Measurements from ENCODE around the gene CTNNBL1. TPM values are rescaled to one million over a fixed set of nuclear protein-coding genes. Genes with fewer than 3 reads are reported as not detected.

Gene CTNNBL1
- total RNA-seq, 1 experiment from 2014 or later = 34.1 TPM

DNA sequence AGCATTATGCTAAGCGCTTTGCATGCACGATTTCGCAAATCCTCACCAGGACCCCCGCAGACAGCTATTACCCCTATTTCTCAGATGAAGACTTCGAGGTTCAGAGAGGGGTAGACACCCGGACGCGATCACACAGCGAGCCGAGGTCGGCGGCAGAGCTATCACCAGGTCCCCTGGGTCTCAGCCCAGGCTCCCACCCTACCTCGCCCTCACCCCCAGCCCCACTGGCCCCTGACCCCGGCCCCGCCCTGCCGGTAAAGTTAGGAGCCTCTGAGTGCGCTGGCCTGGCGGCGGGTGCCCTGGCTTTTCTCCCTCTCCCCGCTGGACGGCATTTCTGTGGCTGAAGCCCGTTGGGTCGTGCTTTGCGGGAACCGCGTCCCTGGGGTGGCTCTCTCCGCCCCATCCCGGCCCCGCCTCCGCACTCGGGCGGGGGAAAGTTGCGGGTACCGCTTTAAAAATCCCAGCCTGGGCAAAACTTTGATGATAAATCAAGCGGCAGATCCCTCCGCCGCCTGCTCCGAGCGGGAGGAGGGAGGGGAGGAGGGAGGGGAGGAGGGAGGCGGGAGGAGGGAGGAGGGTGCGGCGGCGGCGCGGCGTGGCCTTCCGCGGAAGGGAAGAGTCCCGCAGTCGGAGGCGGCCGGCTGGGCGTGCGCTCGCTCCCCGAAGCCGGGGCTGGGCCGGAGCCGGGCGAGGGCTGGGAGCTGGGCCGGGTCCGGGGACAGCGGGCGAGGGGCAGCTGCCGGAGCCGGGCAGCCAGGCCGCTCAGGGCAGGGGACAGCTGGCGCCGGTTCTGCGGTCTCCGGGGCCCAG is 208.9 kb downstream of the CTNNBL1 start, which contains the start of gene VSTM2L:
Gene VSTM2L (plus strand): TSS at position 624 of the 810 bp plus-strand sequence. CDS start 224 bp downstream, outside the sequence.
- peak; percentile 91 for DNase-seq
- H3K36me3 ChIP-seq (replicated peaks; ENCODE audit: control insufficient read depth, insufficient read depth, low read length) = no peaks in the 10 kb centered on the region
- peak within 1 kb of the TSS; percentile 60 for H3K4me3 ChIP-seq (ENCODE audit: insufficient read depth, low read depth, low read length)
- peaks cover 11% of the 10 kb centered on the region for H3K27me3 ChIP-seq (ENCODE audit: control insufficient read depth, insufficient read depth, low read length)

DNA sequence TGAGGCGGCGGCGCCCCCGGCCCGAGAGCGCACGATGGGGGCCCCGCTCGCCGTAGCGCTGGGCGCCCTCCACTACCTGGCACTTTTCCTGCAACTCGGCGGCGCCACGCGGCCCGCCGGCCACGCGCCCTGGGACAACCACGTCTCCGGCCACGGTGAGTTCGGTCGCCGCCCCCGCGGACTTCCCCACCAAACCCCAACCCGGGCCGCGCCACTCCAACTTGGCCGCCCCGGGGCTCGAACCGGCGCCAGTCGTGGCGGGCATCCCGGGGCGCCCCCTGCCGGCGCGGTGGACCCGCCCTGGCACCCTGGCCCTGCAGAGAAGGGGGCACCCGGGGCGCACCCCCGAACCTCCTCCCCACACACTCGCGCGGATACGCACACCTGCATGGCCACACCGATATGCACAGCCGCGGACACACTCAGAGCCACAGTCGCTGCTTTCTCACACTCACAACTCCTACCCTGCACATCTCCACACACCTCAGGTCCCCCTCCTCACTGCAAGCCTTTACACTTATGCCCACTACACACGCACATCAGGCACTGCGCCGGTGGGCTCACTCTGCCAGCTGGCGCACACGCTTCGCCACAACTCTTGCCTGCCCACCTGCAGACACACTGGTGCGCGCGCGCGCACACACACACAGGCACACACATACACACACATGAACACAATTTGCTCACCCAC is 209.6 kb downstream of the CTNNBL1 start:
- Histone ChIP-seq H3K36me3 (replicated peaks; ENCODE audit: control insufficient read depth, insufficient read depth, low read length) (no peaks in the 10 kb centered on the region), H3K4me3 (ENCODE audit: insufficient read depth, low read depth, low read length) (peak overlapping the region; percentile 60), H3K27me3 (ENCODE audit: control insufficient read depth, insufficient read depth, low read length) (peaks cover 11% of the 10 kb centered on the region)
- DNase-seq = peak; percentile 86

- Histone ChIP-seq H3K36me3 (replicated peaks; ENCODE audit: control insufficient read depth, insufficient read depth, low read length) (no peaks in the 10 kb centered on the region), H3K4me3 (ENCODE audit: insufficient read depth, low read depth, low read length) (no peak overlapping the region), H3K27me3 (ENCODE audit: control insufficient read depth, insufficient read depth, low read length) (peaks cover 11% of the 10 kb centered on the region)
- peak; percentile 68 for DNase-seq
These were observed 210.3 kb downstream of the CTNNBL1 start for GRCh38 chr20:37904008-37904642.

DNA sequence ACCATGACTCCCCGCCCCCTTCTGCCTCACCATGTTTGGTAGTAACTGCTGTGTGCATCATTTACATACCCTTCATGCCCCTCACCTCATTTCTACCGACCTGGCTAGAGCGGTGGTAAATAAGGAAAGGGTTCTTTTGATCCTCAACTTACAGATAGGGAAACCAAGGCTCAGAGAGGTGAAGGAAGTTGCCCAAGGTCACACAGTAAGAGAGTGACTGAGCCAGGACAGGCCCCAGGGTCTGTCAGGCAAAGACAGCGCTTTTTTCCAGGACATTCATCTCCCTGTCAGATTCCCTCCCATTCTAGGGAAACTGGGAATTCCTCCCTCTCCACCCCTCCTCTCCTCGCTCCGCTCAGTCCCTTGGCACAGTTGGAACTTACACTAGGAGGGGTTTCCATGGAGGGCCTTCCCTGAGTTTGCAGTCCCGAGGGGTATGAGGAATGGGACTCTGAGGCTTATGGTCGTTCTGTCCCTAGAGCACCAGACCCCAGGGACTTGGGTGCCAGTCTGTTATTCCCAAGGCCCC is 211.1 kb downstream of the CTNNBL1 start:
- no peaks in the 10 kb centered on the region for H3K36me3 ChIP-seq (replicated peaks; ENCODE audit: control insufficient read depth, insufficient read depth, low read length)
- no peak for DNase-seq
- H3K27me3 ChIP-seq (ENCODE audit: control insufficient read depth, insufficient read depth, low read length) = peaks cover 11% of the 10 kb centered on the region
- no peak overlapping the region for H3K4me3 ChIP-seq (ENCODE audit: insufficient read depth, low read depth, low read length)

DNA sequence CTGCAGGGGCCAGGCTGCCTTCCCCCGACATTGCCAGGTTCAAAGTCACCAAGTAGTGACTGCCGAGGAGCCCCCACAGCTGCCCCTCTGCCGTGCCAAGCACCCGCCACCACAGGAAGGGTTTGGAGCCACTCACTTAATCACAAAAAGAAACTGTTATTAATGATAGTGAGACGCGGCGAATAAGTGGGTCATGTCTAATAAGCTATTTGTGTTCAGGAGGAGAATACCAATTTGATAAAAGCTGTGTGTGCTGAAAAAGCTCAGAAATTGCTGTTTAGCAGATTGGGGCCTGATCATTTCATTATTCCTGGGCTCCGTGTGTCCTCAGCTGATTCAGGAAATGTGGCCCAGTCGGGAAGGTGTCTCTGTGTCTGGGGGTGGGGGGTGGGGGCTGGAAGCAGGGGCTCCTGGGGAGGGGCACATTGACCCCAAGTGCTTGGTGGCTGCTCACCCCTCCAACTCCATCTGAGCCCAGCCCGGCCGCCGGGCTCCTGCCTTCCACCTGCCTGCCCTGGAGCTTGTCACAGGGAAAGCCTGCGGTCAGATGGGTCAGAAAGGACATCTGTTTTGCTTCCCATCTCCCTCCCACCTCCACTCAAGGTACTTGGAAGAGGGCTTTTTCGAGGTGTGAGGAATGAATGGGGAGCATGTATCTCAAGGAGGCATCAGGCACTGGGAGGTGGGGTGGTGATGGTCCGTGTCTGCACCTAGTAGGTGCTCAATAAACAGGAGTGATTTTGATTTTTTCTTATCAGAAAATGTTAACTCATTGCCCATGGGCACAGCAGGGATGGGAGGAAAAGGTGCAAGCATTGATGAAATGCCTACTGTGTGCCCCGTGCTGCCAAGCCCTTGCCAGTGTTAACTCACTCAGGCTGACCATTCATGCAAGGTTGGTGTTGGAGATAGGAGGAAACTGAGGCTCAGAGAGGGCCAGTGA is 212.1 kb downstream of the CTNNBL1 start:
- Histone ChIP-seq H3K36me3 (replicated peaks; ENCODE audit: control insufficient read depth, insufficient read depth, low read length) (no peaks in the 10 kb centered on the region), H3K27me3 (ENCODE audit: control insufficient read depth, insufficient read depth, low read length) (peaks cover 11% of the 10 kb centered on the region), H3K4me3 (ENCODE audit: insufficient read depth, low read depth, low read length) (no peak overlapping the region)
- DNase-seq = no peak

GRCh38 chr20:37907330-37907676 is 213.5 kb downstream of the CTNNBL1 start:
- DNase-seq = peak; percentile 75
- Histone ChIP-seq H3K27me3 (ENCODE audit: control insufficient read depth, insufficient read depth, low read length) (peaks cover 13% of the 10 kb centered on the region), H3K36me3 (replicated peaks; ENCODE audit: control insufficient read depth, insufficient read depth, low read length) (no peaks in the 10 kb centered on the region), H3K4me3 (ENCODE audit: insufficient read depth, low read depth, low read length) (no peak overlapping the region)

- no peaks in the 10 kb centered on the region for H3K36me3 ChIP-seq (replicated peaks; ENCODE audit: control insufficient read depth, insufficient read depth, low read length)
- peak; percentile 86 for DNase-seq
- no peak overlapping the region for H3K4me3 ChIP-seq (ENCODE audit: insufficient read depth, low read depth, low read length)
- H3K27me3 ChIP-seq (ENCODE audit: control insufficient read depth, insufficient read depth, low read length) = peaks cover 12% of the 10 kb centered on the region
These were observed 214.0 kb downstream of the CTNNBL1 start for GRCh38 chr20:37907677-37908401.

DNA sequence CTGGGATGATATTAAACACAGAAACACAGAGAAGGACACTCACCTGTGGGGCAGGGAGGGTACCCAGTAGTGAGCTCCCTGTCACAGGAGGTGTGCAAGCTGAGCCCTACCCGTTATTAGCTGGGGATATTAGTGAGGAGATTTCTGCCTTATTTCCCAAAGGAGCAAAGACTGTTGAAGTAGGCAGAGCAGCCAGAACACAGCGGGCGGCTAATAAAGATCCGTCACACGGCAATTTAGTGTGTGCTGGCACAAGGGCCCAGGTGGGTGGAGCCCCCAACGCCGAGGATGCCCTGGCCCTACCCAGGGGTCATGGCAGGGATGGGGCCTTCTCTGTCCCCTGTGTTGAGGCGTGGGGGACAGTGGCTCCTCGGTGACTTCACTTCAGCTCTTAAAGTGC is 217.4 kb downstream of the CTNNBL1 start:
- no peak overlapping the region for H3K4me3 ChIP-seq (ENCODE audit: insufficient read depth, low read depth, low read length)
- H3K27me3 ChIP-seq (ENCODE audit: control insufficient read depth, insufficient read depth, low read length) = peaks cover 6% of the 10 kb centered on the region
- H3K36me3 ChIP-seq (replicated peaks; ENCODE audit: control insufficient read depth, insufficient read depth, low read length) = no peaks in the 10 kb centered on the region
- DNase-seq = no peak

GRCh38 chr20:37911838-37912281 is 218.0 kb downstream of the CTNNBL1 start:
- Histone ChIP-seq H3K4me3 (ENCODE audit: insufficient read depth, low read depth, low read length) (no peak overlapping the region), H3K27me3 (ENCODE audit: control insufficient read depth, insufficient read depth, low read length) (peaks cover 9% of the 10 kb centered on the region), H3K36me3 (replicated peaks; ENCODE audit: control insufficient read depth, insufficient read depth, low read length) (no peaks in the 10 kb centered on the region)
- peak; percentile 85 for DNase-seq

DNA sequence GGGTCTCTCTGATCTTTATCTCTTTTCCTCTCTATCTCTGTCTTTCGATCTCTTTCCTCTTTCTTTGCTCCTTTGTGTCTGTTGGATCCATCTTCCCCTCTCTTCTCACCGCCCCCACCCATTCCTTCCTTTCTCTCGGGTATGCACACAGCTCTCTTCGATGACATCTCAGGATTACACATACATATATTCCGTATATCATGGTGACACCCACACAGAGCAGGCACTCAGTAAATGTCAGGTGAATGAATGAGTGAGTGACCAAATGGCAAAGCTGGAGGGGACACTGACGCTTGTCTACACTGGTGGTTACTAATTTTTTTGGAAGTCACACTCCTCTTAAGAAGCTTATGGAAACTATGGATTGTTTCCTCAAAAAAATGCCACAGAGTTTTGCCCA is 219.0 kb downstream of the CTNNBL1 start:
- Histone ChIP-seq H3K27me3 (ENCODE audit: control insufficient read depth, insufficient read depth, low read length) (peaks cover 9% of the 10 kb centered on the region), H3K36me3 (replicated peaks; ENCODE audit: control insufficient read depth, insufficient read depth, low read length) (no peaks in the 10 kb centered on the region), H3K4me3 (ENCODE audit: insufficient read depth, low read depth, low read length) (no peak overlapping the region)
- DNase-seq = no peak

- no peak for DNase-seq
- peaks cover 9% of the 10 kb centered on the region for H3K27me3 ChIP-seq (ENCODE audit: control insufficient read depth, insufficient read depth, low read length)
- H3K36me3 ChIP-seq (replicated peaks; ENCODE audit: control insufficient read depth, insufficient read depth, low read length) = no peaks in the 10 kb centered on the region
- H3K4me3 ChIP-seq (ENCODE audit: insufficient read depth, low read depth, low read length) = no peak overlapping the region
These were observed 219.9 kb downstream of the CTNNBL1 start for GRCh38 chr20:37913567-37914366.

GRCh38 chr20:37914367-37914671 is 220.5 kb downstream of the CTNNBL1 start:
- Histone ChIP-seq H3K27me3 (ENCODE audit: control insufficient read depth, insufficient read depth, low read length) (peaks cover 9% of the 10 kb centered on the region), H3K4me3 (ENCODE audit: insufficient read depth, low read depth, low read length) (peak overlapping the region; percentile 53; the same call in 1 of the 2 replicates)
- DNase-seq = no peak

More at GRCh38 chr20:37914367-37914671, 220.5 kb downstream of the CTNNBL1 start:
- no peaks in the 10 kb centered on the region for H3K36me3 ChIP-seq (replicated peaks; ENCODE audit: control insufficient read depth, insufficient read depth, low read length)
